GM23338 (cell line): ENCODE measurements around the gene JAG1. TPM values are rescaled to one million over a fixed set of nuclear protein-coding genes. Genes with fewer than 3 reads are reported as not detected.

Experiments
- ATAC-seq: fragments of 200-7000 bp; cut with Tn5 transposase; 3 replicates; pipeline ENCODE4 v1.9.1; 2020
- DNase-seq: peaks from one replicate; pipeline ENCODE4 v3.0.0-alpha.2; 2015; ENCODE audit warnings: low spot score
- H2AFZ ChIP-seq: fragments of 200-600 bp; sonication (generic); 2 replicates; pipeline ENCODE4 v1.8.0; 2016; ENCODE audit warnings: antibody characterized with exemption, mild to moderate bottlenecking, moderate library complexity
- H3F3A ChIP-seq: fragments of 200-600 bp; sonication (generic); replicated peaks from 2 replicates; pipeline ENCODE4 v1.8.0; 2017; ENCODE audit warnings: antibody characterized with exemption, mixed run types, low read depth
- H3K27ac ChIP-seq: fragments of 200-600 bp; sonication (generic); 2 replicates; pipeline ENCODE4 v1.6.1; 2016; ENCODE audit warnings: low read depth
- H3K27me3 ChIP-seq: fragments of 200-600 bp; sonication (generic); 2 replicates; pipeline ENCODE4 v1.8.0; 2016; ENCODE audit warnings: mild to moderate bottlenecking, mixed run types, moderate library complexity; ENCODE audit not compliant: insufficient read depth
- H3K36me3 ChIP-seq: fragments of 200-600 bp; sonication (generic); 2 replicates; pipeline ENCODE4 v1.8.0; 2016; ENCODE audit warnings: mild to moderate bottlenecking; ENCODE audit not compliant: insufficient read depth
- H3K4me1 ChIP-seq: fragments of 200-600 bp; sonication (generic); 2 replicates; pipeline ENCODE4 v1.8.0; 2016; ENCODE audit warnings: mild to moderate bottlenecking, moderate library complexity; ENCODE audit not compliant: insufficient read depth
- H3K4me2 ChIP-seq: fragments of 200-600 bp; sonication (generic); 2 replicates; pipeline ENCODE4 v1.7.1; 2017; ENCODE audit warnings: mixed run types
- H3K4me3 ChIP-seq: fragments of 200-600 bp; sonication (generic); 2 replicates; pipeline ENCODE4 v1.6.1; 2016; ENCODE audit warnings: mixed run types
- H3K79me2 ChIP-seq: fragments of 200-600 bp; sonication (generic); replicated peaks from 2 replicates; pipeline ENCODE4 v1.8.0; 2017; ENCODE audit warnings: mild to moderate bottlenecking; ENCODE audit not compliant: insufficient read depth
- H3K9me2 ChIP-seq: fragments of 200-600 bp; sonication (generic); 2 replicates; pipeline ENCODE4 v1.8.0; 2017; ENCODE audit not compliant: insufficient read depth
- H4K20me1 ChIP-seq: fragments of 200-600 bp; sonication (generic); replicated peaks from 2 replicates; pipeline ENCODE4 v1.8.0; 2017; ENCODE audit warnings: mild to moderate bottlenecking; ENCODE audit not compliant: insufficient read depth
- H3K27ac Mint-ChIP-seq: 2 replicates; pipeline ENCODE4 v1.8.0; 2020; ENCODE audit warnings: inconsistent platforms, mild to moderate bottlenecking, moderate library complexity, mixed read lengths
- H3K27me3 Mint-ChIP-seq: 3 replicates; pipeline ENCODE4 v1.8.0; 2022; ENCODE audit warnings: low read depth, mild to moderate bottlenecking, moderate library complexity, mixed read lengths, inconsistent platforms; ENCODE audit not compliant: insufficient read depth, poor library complexity
- H3K36me3 Mint-ChIP-seq: 3 replicates; pipeline ENCODE4 v1.8.0; 2021; ENCODE audit warnings: low read depth, mild to moderate bottlenecking, inconsistent platforms, moderate library complexity, mixed read lengths
- H3K4me1 Mint-ChIP-seq: 3 replicates; pipeline ENCODE4 v1.8.0; 2020; ENCODE audit warnings: mild to moderate bottlenecking, inconsistent platforms, mixed read lengths
- H3K4me3 Mint-ChIP-seq: 3 replicates; pipeline ENCODE4 v1.8.0; 2021; ENCODE audit warnings: moderate library complexity, mild to moderate bottlenecking, inconsistent platforms, mixed read lengths
- H3K9me3 Mint-ChIP-seq: 3 replicates; pipeline ENCODE4 v1.8.0; 2020; ENCODE audit warnings: moderate library complexity, mild to moderate bottlenecking, inconsistent platforms, mixed read lengths
- CREB1 ChIP-seq: fragments of 250-450 bp; sonication (Bioruptor Pico); IDR thresholded peaks from 2 replicates; pipeline ENCODE4 v1.5.0; 2020; ENCODE audit warnings: low read depth, mild to moderate bottlenecking, moderate library complexity
- EZH2 ChIP-seq: fragments of 200-600 bp; sonication (generic); IDR thresholded peaks from one replicate; pipeline ENCODE4 v1.8.0; 2017; ENCODE audit warnings: antibody characterized with exemption, mild to moderate bottlenecking, low read depth; ENCODE audit not compliant: unreplicated experiment
- EZH2phosphoT487 ChIP-seq: fragments of 200-600 bp; sonication (generic); IDR thresholded peaks from one replicate; pipeline ENCODE4 v1.8.1; 2018; ENCODE audit warnings: antibody characterized with exemption; ENCODE audit not compliant: unreplicated experiment
- JUNB ChIP-seq: IDR thresholded peaks from one replicate; pipeline ENCODE4 v1.6.1; 2016; ENCODE audit warnings: antibody characterized with exemption; ENCODE audit not compliant: unreplicated experiment
- NANOG ChIP-seq: IDR thresholded peaks from 2 replicates; pipeline ENCODE4 v1.6.1; 2016; ENCODE audit warnings: antibody characterized with exemption, borderline replicate concordance
- POLR2AphosphoS5 ChIP-seq: IDR thresholded peaks from 2 replicates; pipeline ENCODE4 v1.6.1; 2016; ENCODE audit warnings: antibody characterized with exemption, low read depth
- REST ChIP-seq: IDR thresholded peaks from one replicate; pipeline ENCODE4 v1.6.1; 2018; ENCODE audit warnings: antibody characterized with exemption; ENCODE audit not compliant: unreplicated experiment
- STAT1 ChIP-seq: IDR thresholded peaks from one replicate; pipeline ENCODE4 v1.6.1; 2016; ENCODE audit warnings: antibody characterized with exemption; ENCODE audit not compliant: unreplicated experiment
- ZNF114 ChIP-seq: fragments of 250-450 bp; sonication (Bioruptor Pico); IDR thresholded peaks from 2 replicates; pipeline ENCODE4 v1.5.0; 2020; ENCODE audit warnings: mild to moderate bottlenecking, moderate library complexity
- ZNF331 ChIP-seq: fragments of 250-450 bp; sonication (Bioruptor Pico); IDR thresholded peaks from 2 replicates; pipeline ENCODE4 v1.5.0; 2020; ENCODE audit warnings: low read depth, mild to moderate bottlenecking, moderate library complexity
- polyA plus RNA-seq: library from polyadenylated mRNA; unstranded; fragments of >200 nt; fragmentation: Nextera tagmentation; extraction: Ambion mirVana; gene quantifications from 2 replicates; pipeline ENCODE4 v1.2.1, GENCODE V29; 2016
- total RNA-seq: library from RNA; depleted of rRNA; stranded (reverse); fragments of >200 nt; shearing (Covaris generic); gene quantifications from 2 replicates; pipeline ENCODE4 v1.2.3, GENCODE V29; 2014
- TF ChIP-seq, protein P1 (sequence below): IDR thresholded peaks from 2 replicates; pipeline ENCODE4 v1.6.1; 2016; ENCODE audit warnings: antibody characterized with exemption
- TF ChIP-seq, protein P2 (sequence below), 2 experiments: fragments of 200-600 bp in 1 of 2; sonication (generic) in 1 of 2; conservative IDR thresholded peaks; 2 replicates each; pipeline versions ENCODE4 v1.5.1 to v1.6.1; 2016 to 2017; ENCODE audit warnings: antibody characterized with exemption in 2 of 2, low read depth in 2 of 2, mild to moderate bottlenecking in 2 of 2, moderate library complexity in 1 of 2

JAG1 gene
- total and polyA plus RNA-seq, 2 experiments from 2014 or later: 9.7 to 46.5 TPM

- Mint-ChIP-seq H3K27me3 (peaks cover 2% of the 10 kb centered on the region), H3K4me1 (peaks cover 47% of the 10 kb centered on the region), H3K36me3 (peaks cover 5% of the 10 kb centered on the region; the same call in 2 of the 3 replicates), H3K27ac (no peak overlapping the region), H3K9me3 (no peaks in the 10 kb centered on the region), H3K4me3 (no peak overlapping the region)
- ATAC-seq (no peak), DNase-seq (no peak)
- no peak overlapping the region for H2AFZ ChIP-seq
- H3K27ac ChIP-seq: no peak overlapping the region
- no peaks in the 10 kb centered on the region for H3K9me2 ChIP-seq
- no peaks in the 10 kb centered on the region for H3K27me3 ChIP-seq
- H3F3A ChIP-seq: no peaks in the 10 kb centered on the region
- H3K4me1 ChIP-seq: peaks cover 7% of the 10 kb centered on the region
- H4K20me1 ChIP-seq: no peaks in the 10 kb centered on the region
- TF ChIP-seq EZH2 (no peak), CREB1 (no peak), JUNB (no peak), EZH2phosphoT487 (no peak), POLR2AphosphoS5 (no peak), ZNF114 (no peak), REST (no peak), NANOG (no peak), ZNF331 (CRISPR knock-in tag) (no peak), STAT1 (no peak)
- TF ChIP-seq, protein P1, sequence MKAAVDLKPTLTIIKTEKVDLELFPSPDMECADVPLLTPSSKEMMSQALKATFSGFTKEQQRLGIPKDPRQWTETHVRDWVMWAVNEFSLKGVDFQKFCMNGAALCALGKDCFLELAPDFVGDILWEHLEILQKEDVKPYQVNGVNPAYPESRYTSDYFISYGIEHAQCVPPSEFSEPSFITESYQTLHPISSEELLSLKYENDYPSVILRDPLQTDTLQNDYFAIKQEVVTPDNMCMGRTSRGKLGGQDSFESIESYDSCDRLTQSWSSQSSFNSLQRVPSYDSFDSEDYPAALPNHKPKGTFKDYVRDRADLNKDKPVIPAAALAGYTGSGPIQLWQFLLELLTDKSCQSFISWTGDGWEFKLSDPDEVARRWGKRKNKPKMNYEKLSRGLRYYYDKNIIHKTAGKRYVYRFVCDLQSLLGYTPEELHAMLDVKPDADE: no peak
- TF ChIP-seq, protein P2, sequence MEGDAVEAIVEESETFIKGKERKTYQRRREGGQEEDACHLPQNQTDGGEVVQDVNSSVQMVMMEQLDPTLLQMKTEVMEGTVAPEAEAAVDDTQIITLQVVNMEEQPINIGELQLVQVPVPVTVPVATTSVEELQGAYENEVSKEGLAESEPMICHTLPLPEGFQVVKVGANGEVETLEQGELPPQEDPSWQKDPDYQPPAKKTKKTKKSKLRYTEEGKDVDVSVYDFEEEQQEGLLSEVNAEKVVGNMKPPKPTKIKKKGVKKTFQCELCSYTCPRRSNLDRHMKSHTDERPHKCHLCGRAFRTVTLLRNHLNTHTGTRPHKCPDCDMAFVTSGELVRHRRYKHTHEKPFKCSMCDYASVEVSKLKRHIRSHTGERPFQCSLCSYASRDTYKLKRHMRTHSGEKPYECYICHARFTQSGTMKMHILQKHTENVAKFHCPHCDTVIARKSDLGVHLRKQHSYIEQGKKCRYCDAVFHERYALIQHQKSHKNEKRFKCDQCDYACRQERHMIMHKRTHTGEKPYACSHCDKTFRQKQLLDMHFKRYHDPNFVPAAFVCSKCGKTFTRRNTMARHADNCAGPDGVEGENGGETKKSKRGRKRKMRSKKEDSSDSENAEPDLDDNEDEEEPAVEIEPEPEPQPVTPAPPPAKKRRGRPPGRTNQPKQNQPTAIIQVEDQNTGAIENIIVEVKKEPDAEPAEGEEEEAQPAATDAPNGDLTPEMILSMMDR (conservative IDR thresholded peaks at IDR 0.05; ENCODE audit: low read depth in 2 of 2): no peak
- H3K79me2 ChIP-seq: no peaks in the 10 kb centered on the region
- no peak overlapping the region for H3K4me3 ChIP-seq
- no peaks in the 10 kb centered on the region for H3K36me3 ChIP-seq
- no peak overlapping the region for H3K4me2 ChIP-seq
Measured at GRCh38 chr20:10625641-10626040, 48.2 kb downstream of the JAG1 start.
